PC-3 (cell line): ENCODE measurements around the gene BLNK. TPM values are rescaled to one million over a fixed set of nuclear protein-coding genes. Genes with fewer than 3 reads are reported as not detected.

Experiments used
- ATAC-seq: fragments of 200-7000 bp; cut with Tn5 transposase; 2 replicates; pipeline ENCODE4 v1.9.1; 2020; ENCODE audit warnings: mild to moderate bottlenecking, moderate library complexity
- BruUV-seq: library from RNA; stranded (reverse); fragments of 400-500 nt; replicated peaks from 2 replicates; lab custom pipeline; 2021; lab: Mats Ljungman, UMichigan
- CTCF ChIA-PET: fragments of 300-600 bp; sonication (Branson Sonifier 250); formaldehyde crosslinking; loops from one replicate; lab custom pipeline; 2022; ENCODE audit warnings: antibody characterized with exemption; lab: Charles Lee
- POLR2A ChIA-PET: fragments of 300-600 bp; sonication (Branson Sonifier 250); formaldehyde crosslinking; loops from one replicate; lab custom pipeline; 2022; ENCODE audit warnings: antibody characterized with exemption; ENCODE audit not compliant: unreplicated experiment; lab: Charles Lee
- DNase-seq: peaks from one replicate; pipeline ENCODE4 v3.0.0-alpha.2; 2015
- H2AFZ ChIP-seq: fragments of 300-600 bp; sonication (generic); 2 replicates; pipeline ENCODE4 v1.6.0; 2016; ENCODE audit warnings: antibody characterized with exemption, low read length
- H3F3A ChIP-seq: fragments of 300-600 bp; sonication (generic); one replicate; pipeline ENCODE4 v1.6.0; 2017; ENCODE audit warnings: antibody characterized with exemption, low read length, control low read depth, mild to moderate bottlenecking; ENCODE audit not compliant: unreplicated experiment
- H3K27ac ChIP-seq: fragments of 300-600 bp; sonication (generic); 2 replicates; pipeline ENCODE4 v1.5.1; 2016; ENCODE audit warnings: mild to moderate bottlenecking, low read length
- H3K27me3 ChIP-seq: fragments of 300-600 bp; sonication (generic); 2 replicates; pipeline ENCODE4 v1.6.1; 2016; ENCODE audit warnings: low read length, mixed read lengths
- H3K36me3 ChIP-seq: fragments of 300-600 bp; sonication (generic); 2 replicates; pipeline ENCODE4 v1.6.1; 2016; ENCODE audit warnings: low read depth, mixed run types, low read length, mixed read lengths
- H3K4me1 ChIP-seq: fragments of 300-600 bp; sonication (generic); 2 replicates; pipeline ENCODE4 v1.5.1; 2016; ENCODE audit warnings: low read length; ENCODE audit not compliant: insufficient read depth
- H3K4me2 ChIP-seq: fragments of 300-600 bp; sonication (generic); 2 replicates; pipeline ENCODE4 v1.6.0; 2016; ENCODE audit warnings: low read length
- H3K4me3 ChIP-seq: fragments of 300-600 bp; sonication (generic); 2 replicates; pipeline ENCODE4 v1.5.1; 2016; ENCODE audit warnings: mild to moderate bottlenecking, low read length, mixed read lengths
- H3K79me2 ChIP-seq: fragments of 300-600 bp; sonication (generic); 2 replicates; pipeline ENCODE4 v1.6.1; 2017; ENCODE audit warnings: low read length, mixed read lengths
- H3K9ac ChIP-seq: fragments of 300-600 bp; sonication (generic); 2 replicates; pipeline ENCODE4 v1.6.0; 2016; ENCODE audit warnings: mild to moderate bottlenecking, low read length
- H3K9me2 ChIP-seq: fragments of 300-600 bp; sonication (generic); replicated peaks from 2 replicates; pipeline ENCODE4 v1.6.1; 2016; ENCODE audit warnings: mixed run types, low read length, mixed read lengths
- H3K9me3 ChIP-seq: fragments of 300-600 bp; sonication (generic); 2 replicates; pipeline ENCODE4 v1.6.1; 2016; ENCODE audit warnings: low read length, mixed read lengths
- H4K20me1 ChIP-seq: fragments of 300-600 bp; sonication (generic); 2 replicates; pipeline ENCODE4 v1.6.1; 2016; ENCODE audit warnings: low read length, mixed read lengths
- CTCF ChIP-seq: fragments of 300-600 bp; sonication (generic); conservative IDR thresholded peaks from 2 replicates; pipeline ENCODE4 v1.5.1; 2017; ENCODE audit warnings: antibody characterized with exemption, low read depth, mild to moderate bottlenecking, low read length
- EZH2 ChIP-seq: fragments of 300-600 bp; sonication (generic); IDR thresholded peaks from one replicate; pipeline ENCODE4 v1.6.1; 2017; ENCODE audit warnings: antibody characterized with exemption, mild to moderate bottlenecking, low read length; ENCODE audit not compliant: unreplicated experiment
- EZH2phosphoT487 ChIP-seq: fragments of 300-600 bp; sonication (generic); IDR thresholded peaks from 2 replicates; pipeline ENCODE4 v1.6.1; 2018; ENCODE audit warnings: mild to moderate bottlenecking, antibody characterized with exemption, low read length, borderline replicate concordance
- intact Hi-C: fragments of 100-400 bp; cut with micrococcal nuclease; formaldehyde crosslinking; loops from 2 replicates; pipeline ENCODE4 v1.9.0; 2023
- total RNA-seq: library from RNA; depleted of rRNA; stranded (reverse); fragments of >200 nt; gene quantifications from 2 replicates; pipeline ENCODE4 v1.2.3, GENCODE V29; 2014

BLNK gene
- total RNA-seq, 1 experiment from 2014 or later: not detected

GRCh38 chr10:96222908-96223307 is 48.5 kb downstream of the BLNK start:
- Histone ChIP-seq H4K20me1 (no peaks in the 10 kb centered on the region), H3K4me3 (no peak overlapping the region), H3K4me1 (no peaks in the 10 kb centered on the region), H3K9ac (no peak overlapping the region), H2AFZ (no peak overlapping the region), H3K4me2 (no peak overlapping the region), H3K9me2 (no peaks in the 10 kb centered on the region), H3K9me3 (no peaks in the 10 kb centered on the region), H3K36me3 (no peaks in the 10 kb centered on the region), H3K27ac (no peak overlapping the region), H3F3A (no peaks in the 10 kb centered on the region), H3K27me3 (peaks cover 25% of the 10 kb centered on the region), H3K79me2 (no peaks in the 10 kb centered on the region)
- BruUV-seq: no TSS peak
- intact Hi-C loops: loop anchor here (10.0 kb wide), 1 partner anchor 72 kb away; no protein-coding TSS in a partner anchor
- DNase-seq (no peak), ATAC-seq (no peak)
- ChIA-PET POLR2A (no interaction called here), CTCF (no interaction called here)
- no peak for TF ChIP-seq CTCF
- no peak for TF ChIP-seq EZH2

DNA sequence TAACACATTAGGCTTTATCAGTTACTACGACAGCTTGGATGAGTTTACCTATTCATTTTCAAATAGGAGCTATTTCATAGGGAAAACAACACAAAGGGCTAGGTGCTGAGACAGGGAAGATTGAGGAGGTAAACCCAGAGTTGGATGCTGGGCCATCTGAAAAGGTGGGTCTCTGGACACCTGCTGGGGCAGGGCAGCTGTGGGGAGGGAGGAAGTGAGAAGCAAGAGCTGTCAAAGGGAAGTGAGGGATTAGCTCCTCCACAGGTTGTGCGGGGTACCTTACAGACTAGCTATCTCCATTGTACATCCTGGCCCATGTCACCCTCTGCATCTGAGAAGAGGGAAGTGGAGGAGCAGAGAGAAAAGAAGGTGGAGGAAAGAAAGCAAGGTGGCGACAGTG is 48.9 kb downstream of the BLNK start:
- Histone ChIP-seq H2AFZ (no peak overlapping the region), H3K27me3 (peaks cover 29% of the 10 kb centered on the region), H3F3A (no peaks in the 10 kb centered on the region), H3K9ac (no peak overlapping the region), H3K79me2 (no peaks in the 10 kb centered on the region), H3K9me2 (no peaks in the 10 kb centered on the region), H3K4me2 (no peak overlapping the region), H3K27ac (no peak overlapping the region), H3K4me1 (no peaks in the 10 kb centered on the region), H3K4me3 (no peak overlapping the region), H3K36me3 (no peaks in the 10 kb centered on the region), H3K9me3 (no peaks in the 10 kb centered on the region), H4K20me1 (no peaks in the 10 kb centered on the region)
- ChIA-PET CTCF (no interaction called here), POLR2A (no interaction called here)
- ATAC-seq (no peak), DNase-seq (no peak)
- no TSS peak for BruUV-seq
- intact Hi-C loops: loop anchor here (10.0 kb wide), 1 partner anchor 72 kb away; no protein-coding TSS in a partner anchor
- TF ChIP-seq CTCF: no peak

DNA sequence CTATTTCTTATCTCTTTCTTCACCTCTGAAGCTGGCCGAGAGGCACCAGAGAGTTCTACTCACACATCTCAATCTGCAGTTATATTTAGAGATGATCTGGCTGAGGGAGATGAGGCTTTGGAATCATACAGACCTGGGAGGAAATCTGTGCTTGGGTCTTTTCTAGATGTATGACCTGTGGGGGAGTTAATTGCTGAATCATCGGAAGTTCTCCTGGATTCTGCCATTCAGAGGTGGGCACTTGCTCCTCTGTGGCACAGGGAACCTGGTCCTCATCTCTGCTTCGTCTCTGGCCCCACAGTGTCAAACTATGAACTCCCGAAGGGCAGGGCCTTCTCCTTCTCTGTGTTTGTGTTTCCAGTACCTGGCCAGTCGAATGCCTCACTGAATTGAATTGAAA is 52.5 kb downstream of the BLNK start:
- no peaks in the 10 kb centered on the region for H3K9me3 ChIP-seq
- H3K4me3 ChIP-seq: no peak overlapping the region
- DNase-seq (no peak), ATAC-seq (no peak)
- TF ChIP-seq CTCF (no peak), EZH2 (no peak), EZH2phosphoT487 (no peak)
- H3F3A ChIP-seq: no peaks in the 10 kb centered on the region
- CTCF ChIA-PET: no interaction called here
- no peaks in the 10 kb centered on the region for H3K9me2 ChIP-seq
- H3K27me3 ChIP-seq: peaks cover 59% of the 10 kb centered on the region
- no peaks in the 10 kb centered on the region for H3K79me2 ChIP-seq
- H3K9ac ChIP-seq: no peak overlapping the region
- H3K4me1 ChIP-seq: no peaks in the 10 kb centered on the region
- no peaks in the 10 kb centered on the region for H3K36me3 ChIP-seq
- POLR2A ChIA-PET: no interaction called here
- H3K27ac ChIP-seq: no peak overlapping the region
- intact Hi-C loops: no loop called here
- H4K20me1 ChIP-seq: no peaks in the 10 kb centered on the region
- BruUV-seq: no TSS peak
- H2AFZ ChIP-seq: no peak overlapping the region
- H3K4me2 ChIP-seq: no peak overlapping the region
